Transverse colon (tissue), 4 donors: ENCODE results near the gene MAN1B1.

Experiments used
- CTCF ChIP-seq, 5 experiments: fragments of 200-600 bp in 3 of 5; fragments of 450-650 bp in 2 of 5; sonication (generic) in 3 of 5; IDR thresholded peaks; 1 replicate in 2 of 5; 2 replicates in 3 of 5; pipeline ENCODE4 v1.5.1; 2016 to 2017; ENCODE audit warnings: antibody characterized with exemption in 5 of 5, inconsistent platforms in 3 of 5, mild to moderate bottlenecking in 2 of 5, moderate library complexity in 1 of 5
- EP300 ChIP-seq: sonication (generic); formaldehyde crosslinking; IDR thresholded peaks from one replicate; pipeline ENCODE4 v1.6.1; 2017; ENCODE audit warnings: antibody characterized with exemption, low read depth
- POLR2A ChIP-seq: fragments of 450-650 bp; IDR thresholded peaks from one replicate; pipeline ENCODE4 v1.6.1; 2016; ENCODE audit warnings: antibody characterized with exemption, mild to moderate bottlenecking, moderate library complexity
- POLR2AphosphoS5 ChIP-seq, 3 donors: sonication (generic); formaldehyde crosslinking; IDR thresholded peaks; one replicate each; pipeline ENCODE4 v1.6.1; 2016; ENCODE audit warnings: antibody characterized with exemption in 3 of 3

GRCh38 chr9:137050570-137050969, 36.2 kb upstream of the MAN1B1 start:
- TF ChIP-seq CTCF (IDR thresholded peaks at IDR 0.05) (no peak), POLR2A (no peak), POLR2AphosphoS5 (IDR thresholded peaks at IDR 0.05) (no peak), EP300 (no peak)
